HCEC 1CT (cell line): ENCODE measurements around the gene PIP5KL1.

Experiments used
- DNase-seq: peaks from one replicate; pipeline ENCODE4 v3.0.0-alpha.2; 2017

Gene PIP5KL1

DNA sequence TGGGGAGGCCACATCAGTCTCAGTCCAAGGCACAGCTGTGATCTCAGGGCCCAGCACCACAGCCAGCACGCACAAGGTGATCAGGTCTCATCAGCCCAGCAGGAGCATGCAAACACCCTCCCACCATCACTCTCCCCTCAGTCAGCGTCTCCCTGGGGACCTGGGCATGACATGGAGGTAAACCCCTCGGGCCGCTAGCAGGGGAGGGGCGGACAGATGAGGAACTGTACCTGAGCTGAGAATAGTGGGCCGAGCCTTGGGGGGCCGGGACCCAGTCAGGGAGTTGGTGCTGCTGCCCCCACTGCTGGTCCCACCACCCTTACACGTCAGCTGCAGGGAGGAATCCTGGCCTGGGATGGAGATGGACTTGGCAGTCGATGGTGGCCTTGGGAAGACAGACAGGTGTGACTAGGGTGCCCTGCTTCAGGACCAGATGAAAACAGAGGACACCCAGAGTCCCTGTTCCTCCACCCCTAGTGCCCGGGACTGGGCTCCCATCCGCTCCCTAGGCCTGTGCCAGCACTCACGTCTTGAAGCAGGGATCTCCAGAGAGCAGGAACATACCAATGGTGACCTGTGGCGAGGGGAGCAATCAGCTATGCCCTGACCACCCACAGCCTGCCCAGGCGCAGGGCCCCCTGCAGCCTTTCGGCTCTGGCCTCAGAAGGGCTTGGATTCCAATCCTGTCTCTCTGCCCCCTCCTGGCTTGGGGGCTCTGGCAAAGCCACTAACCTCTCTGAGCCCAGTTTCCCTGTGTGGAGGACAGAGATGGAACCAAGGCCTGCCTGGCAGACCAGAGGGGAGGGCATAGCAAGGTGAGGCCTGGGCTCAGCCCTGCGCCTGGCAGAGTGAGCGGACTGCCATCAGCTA, 17.5 kb upstream of the PIP5KL1 start:
- no peak for DNase-seq

DNA sequence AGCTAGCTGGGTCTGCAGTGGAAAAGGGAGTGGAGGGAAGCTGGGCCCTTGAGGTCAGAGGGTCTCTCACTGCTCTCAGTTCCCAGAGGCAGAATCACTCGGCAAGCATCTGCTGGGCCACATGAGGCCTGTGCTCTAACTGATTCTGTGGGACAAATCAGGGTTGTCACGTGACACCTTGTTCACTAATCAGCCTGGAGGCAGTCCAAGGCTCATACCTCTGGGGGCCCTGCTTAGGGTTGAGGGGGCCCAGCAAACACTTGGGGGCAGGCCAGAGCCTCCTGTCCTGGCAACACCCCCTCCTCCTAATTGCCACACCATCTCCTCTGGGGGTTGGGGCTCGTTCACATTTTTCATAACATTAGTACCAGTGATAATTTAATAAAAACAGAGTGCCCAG, 16.2 kb upstream of the PIP5KL1 start:
- no peak for DNase-seq

DNA sequence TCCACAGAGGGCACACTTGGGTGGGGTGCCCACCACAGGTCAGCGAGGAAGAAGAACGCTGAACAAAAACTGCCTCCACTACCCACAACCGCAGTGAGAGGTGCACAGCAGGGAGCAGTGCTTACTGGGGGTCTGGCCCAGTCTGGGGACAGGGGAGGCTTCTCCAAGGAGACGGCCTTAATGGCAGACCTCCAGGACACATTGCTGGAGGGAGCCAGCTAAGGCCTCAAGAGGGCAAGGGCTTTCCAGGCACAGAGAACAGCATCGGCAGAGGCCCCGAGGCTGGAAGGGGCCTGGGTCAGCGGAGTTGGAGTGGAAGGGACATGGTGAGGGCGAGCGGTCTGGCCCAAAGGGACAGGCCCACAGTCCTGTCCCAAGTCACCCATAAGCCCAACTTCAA, 15.4 kb upstream of the PIP5KL1 start:
- no peak for DNase-seq

DNA sequence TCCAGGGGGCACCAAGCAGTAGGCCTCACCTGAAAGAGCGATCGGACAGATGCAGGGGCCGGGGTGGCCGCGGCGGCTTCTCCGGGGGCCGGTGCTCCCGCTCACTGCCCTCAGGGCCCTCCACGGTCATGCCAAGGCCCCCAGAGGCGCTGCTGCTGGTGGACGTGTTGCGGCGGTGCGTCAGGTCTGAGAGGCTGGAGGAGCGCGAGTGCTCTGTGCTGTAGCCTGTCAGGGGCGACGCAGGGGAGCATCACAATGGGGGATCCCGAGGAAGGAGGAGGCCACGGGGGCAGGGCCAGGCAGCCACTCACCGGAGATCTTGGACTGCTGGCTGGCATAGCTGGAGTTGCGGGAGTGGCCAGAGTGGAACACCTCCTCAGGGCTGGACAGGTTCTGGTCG, 14.8 kb upstream of the PIP5KL1 start:
- no peak for DNase-seq

DNA sequence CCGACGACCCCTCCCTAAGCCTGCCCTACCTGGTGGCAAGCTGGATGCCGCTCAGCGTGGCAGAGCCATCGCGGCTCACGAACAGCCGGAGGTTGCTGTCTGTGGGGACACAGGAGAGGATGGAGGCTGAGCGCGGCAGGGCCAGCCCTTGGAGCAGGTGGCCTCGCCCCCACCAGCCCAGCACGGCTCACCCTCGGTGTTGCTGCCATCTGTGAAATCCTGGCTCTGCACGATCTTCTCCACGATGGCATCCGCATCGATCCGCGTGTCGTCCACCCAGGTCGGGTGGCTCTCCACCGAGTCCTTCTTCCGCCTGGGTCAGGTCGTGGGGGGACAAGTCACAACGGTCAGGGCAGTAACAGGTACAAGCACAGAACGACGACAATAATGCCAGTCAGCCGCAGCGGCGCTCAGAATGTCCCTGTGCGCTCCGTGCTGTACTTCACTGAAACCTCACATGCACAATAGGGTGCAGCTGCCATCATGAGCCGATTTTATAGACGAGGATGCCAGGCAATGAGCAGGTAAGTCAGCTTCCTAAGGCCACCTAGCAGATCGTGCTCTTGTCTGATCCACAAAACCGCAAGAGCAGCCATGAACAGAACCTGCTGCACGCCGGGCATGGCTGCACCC, 14.1 kb upstream of the PIP5KL1 start:
- DNase-seq: no peak

DNA sequence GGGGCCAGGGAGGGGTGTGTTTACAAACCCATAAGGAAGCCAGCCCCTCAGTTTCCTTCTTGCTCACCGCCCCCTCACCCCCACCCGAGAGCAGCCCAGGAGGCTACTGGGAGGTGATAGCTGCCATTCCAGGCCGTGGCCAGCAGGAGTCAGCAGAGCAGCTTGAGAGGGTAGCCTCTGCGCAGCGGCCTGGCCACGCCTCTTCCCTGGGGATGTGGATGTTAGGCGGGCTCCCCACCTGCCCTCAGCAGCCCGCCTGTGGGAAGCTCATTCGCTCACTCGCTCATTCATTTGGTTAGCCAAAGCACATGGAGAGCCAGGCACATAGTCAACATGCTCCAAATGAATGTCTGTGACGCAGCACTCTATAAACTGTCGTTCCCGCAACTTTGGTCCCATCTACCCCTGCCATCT, 13.2 kb upstream of the PIP5KL1 start:
- peak; percentile 61 for DNase-seq

DNA sequence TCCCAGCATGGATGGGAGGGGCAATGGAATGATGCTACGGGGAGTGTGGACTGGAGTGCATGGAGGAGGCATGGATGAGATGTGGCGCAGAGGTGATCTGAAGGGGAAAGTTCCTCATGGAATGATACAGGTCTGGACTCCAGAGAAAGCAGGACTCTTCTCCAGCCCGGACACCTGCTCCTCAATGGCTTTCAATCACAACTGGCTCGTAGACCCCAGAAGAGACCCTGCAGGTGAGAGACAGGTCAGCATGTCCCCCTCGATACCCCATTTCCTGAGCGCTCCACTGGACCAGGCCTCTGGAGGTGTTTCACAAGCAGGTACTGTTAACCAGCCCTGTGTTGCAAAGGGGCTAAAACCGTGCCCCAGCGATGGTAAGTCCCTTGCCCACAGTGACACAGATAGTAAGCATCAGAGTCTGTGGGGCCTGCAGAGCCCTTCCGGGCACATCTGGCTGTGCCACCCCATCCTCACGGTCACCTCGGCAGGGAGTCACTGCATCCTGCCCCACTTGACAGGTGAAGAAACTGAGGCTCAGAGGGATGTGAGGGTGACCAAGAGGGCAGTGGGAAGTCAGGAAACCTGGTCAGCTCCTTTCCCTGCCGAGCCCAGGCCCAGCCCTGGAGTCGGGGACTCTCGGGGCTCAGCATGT, 12.6 kb upstream of the PIP5KL1 start:
- DNase-seq: no peak

DNA sequence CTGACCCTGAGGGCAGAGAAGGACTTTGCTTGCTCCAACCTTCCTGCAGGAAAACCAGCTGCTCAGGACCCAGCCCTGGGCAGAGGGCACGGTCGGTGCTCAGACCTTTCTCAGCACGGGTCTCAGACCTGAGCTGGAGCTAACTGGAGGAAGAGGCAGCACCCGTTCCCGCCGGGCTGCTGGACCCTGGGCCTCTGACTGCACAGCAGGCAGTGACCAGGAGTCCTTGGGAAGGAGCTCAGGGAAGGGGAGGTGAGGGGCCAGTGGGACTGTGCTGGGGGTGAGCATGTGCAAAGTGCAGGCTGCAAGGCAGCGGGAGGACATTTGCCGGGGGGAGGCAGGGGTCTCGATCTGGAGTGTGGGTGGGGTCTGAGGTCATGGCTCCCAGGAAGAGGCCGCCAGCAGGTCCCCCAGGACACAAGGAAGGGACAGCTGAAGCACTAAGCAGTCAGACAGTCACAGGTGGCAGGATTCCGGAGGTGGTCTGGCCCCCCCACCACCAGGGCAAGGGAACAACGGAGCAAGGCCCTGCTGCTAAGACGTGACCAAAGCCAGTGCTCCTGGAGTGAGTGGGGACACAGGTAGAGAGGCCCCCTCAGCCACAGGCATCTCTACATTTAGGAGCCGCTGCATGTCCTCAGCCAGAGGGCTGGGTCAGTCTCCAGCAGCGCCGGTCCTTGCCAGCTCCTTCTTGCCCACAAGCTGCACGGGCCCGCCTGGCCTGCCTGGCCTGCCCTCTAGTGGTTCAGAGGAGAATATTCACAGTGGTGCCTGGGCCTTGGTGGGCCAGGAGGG, 11.8 kb upstream of the PIP5KL1 start:
- DNase-seq: peak; percentile 59

DNA sequence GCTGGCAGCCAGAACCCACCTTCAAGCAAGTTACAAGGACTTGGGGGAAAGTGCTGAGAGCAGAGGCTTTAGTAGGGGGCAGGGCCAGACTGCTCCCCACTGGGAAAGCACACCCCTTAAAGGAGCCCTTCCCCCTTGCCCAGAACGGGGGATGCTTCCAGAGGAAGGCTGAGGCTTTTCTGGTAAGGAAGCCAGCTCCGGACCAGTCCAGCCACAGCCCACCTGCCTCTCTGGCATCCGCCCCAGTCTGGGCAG, 11.3 kb upstream of the PIP5KL1 start:
- DNase-seq: no peak

DNA sequence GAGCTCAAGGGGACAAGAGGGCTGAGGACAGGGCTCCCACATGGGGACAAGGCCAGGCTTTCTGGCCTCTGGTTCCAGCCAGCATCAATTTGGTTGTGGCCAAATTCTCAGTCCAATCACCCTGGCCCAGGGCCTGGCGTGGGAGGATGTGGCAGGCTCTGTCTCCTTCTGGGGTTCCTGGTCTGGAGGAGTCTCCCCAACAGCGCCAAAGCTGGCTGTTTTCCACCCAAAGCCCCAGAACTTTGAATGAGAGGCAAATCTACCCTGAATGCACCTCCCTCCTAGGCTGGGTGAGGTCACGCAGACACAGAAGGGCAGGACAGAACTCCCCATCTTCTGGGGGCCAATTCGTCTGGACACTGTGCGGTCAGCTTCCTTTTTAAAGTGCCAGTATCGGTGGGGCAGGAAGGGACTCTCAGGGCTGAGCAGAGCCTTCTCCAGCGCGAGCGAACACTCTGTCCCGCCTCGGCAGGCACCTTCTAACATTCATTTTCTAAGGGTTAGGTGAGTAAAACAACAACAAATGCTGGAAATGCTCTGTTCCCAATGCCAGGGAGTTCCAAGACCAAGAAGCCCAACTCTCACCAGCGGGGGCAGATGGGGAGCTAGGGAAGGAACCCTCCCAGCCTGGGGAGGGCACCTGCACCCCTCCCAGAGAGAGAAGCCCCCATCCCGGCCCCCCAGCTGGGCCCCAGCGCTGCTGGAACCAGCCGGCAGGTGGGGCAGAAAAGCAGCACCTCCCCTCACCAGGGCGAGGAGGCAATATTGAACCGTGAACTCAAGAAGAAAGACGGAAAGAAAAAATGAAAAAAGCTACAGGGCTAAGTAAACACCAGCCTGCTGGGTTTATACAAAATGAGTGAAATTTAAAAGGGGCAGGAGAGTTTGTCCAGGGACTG, 10.7 kb upstream of the PIP5KL1 start:
- no peak for DNase-seq

DNA sequence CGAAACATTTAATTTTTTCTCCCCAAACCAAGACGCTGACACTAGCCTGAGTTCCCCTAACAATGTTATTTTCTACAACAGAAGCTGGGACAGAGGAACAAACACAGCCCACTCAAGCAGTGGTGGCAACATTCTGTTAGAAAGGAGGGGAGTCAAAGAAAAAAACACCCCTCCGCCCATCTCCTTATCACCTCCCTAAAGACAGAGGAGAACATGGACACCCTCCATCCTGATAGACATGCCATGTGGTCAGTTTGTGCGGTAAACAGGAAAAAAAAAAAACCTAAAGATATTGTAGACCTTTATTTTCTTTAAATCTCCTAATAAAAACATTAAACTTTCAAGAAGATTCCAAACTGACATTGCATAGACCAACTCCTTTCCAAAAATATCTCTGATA, 10.0 kb upstream of the PIP5KL1 start:
- no peak for DNase-seq

DNA sequence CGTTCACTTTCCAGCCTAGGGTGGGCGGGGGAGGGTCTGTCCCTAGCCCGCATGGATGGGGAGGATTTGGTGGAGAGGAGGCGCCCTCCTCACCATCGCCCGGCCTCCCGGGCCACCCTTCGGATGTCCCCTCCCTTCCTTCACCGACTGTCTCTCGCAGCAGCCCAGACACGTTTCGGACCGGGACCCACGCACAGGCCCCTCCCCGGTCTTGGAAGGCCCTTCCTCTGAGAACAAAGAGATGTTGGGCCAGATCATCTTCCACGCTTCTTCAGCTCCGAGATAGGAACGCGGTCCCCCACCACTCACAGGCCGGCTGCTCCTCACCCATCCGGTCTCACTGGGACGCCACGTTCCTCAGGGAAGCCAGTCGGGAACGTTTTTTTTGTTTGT, 7.7 kb upstream of the PIP5KL1 start:
- DNase-seq: no peak

DNA sequence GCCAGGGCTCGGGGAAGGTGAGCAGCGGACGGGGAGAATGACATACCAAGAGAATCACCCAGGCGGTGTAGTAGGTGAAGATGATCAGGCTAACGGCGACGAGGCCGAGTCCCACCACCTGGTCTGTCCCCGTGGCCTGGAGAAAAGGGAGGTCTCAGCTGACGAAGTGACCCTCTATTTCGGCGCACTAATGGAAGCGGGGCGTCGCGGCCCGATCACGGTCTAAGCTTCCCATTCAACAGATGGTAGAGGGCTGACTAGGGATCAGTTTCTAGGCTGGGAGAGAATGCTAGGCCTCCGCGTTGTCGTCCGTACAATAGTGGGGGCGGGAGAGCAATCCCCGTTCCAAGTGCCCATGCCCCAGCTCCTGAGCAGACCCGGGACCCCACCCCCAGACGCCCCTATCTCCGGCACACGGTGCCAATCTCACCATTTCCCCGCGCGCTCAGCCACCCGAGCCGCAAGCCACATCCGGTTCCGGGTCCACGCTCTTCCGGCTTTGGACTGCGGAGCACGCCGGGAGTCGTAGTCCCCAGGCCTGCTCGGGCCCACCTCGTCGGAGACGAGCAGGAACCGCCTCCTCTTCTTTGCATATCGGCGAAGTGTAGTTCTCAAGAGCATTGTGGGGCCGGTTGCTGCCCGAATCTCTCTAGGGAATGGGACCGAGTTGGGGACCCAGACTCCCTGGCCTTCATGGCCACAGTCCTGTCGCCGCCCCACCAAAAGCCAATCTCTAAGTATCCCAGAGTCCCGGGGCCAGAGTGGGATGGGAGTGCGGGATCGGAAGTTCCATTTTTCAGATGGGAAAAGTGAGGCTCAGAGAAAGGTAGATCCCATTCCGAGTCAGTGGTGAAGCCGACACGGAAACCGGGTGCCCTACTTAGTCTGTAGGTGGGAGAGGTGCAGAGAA, 7.1 kb upstream of the PIP5KL1 start, which contains the start of gene DPM2:
DPM2 (minus strand) TSS at position 467 of the 910 bp plus-strand sequence; CDS start at position 433, 34 bp downstream.
- DNase-seq: peak; percentile 86

DNA sequence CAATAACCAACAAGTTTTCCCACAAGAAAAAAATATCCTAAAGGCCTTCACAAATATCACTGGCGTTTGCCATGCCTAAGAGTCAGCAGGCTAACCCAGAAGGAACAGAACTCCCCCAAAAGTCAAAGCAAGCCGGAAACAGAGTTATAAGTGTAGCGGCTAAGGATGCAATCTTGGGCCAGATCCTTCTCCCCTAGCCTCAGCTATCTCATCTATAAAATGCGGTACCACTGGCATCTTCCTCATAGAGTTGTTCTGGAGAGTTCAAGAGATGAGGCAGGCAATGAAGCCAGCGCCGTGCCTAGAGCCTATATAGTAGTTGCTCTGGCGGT, 6.4 kb upstream of the PIP5KL1 start:
- DNase-seq: no peak

DNA sequence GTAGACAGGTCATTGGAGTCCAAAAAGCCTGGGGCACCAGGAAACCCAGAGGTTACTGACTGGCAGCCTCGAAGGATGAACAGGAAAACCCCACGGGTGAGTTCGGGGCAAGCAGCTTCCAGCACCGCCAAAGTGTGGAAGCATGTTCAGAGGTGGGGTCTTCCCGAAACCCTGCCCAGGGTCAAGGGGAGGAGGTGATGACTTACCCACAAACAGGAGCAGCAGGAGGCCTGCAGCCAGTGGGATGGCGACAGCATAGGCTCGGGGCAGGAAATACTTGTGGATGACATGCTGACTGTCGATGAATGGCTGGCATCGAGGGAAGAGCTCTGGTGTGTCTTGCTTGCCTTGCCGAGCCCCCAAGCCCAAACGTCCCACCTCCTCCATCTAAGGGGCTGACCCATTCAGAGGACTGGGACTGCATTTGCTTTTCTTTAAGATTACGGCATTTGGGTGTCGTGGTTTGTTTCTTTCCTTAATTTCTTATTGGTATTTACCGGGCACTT, 5.8 kb upstream of the PIP5KL1 start:
- DNase-seq: no peak

DNA sequence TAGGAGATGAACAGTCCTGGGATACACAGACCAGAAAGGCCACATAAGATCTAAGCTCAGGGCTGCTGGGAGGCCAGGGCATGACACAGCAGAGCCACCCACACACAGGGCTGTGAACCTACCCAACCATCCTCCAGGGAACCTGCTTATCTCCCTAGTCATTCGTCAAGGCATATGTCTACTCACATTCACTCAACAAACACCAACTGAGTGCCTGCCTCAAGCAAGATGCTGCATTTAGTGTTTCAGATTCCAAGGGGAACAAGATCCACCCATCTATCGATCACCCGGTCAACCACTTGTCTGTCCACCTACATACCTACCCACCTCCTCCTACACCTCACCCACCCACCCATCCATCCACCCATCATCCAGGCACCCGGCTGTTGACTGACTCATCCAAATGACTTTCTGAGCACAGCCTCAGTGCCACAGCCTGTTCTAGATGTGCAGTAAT, 5.2 kb upstream of the PIP5KL1 start:
- DNase-seq: no peak

DNA sequence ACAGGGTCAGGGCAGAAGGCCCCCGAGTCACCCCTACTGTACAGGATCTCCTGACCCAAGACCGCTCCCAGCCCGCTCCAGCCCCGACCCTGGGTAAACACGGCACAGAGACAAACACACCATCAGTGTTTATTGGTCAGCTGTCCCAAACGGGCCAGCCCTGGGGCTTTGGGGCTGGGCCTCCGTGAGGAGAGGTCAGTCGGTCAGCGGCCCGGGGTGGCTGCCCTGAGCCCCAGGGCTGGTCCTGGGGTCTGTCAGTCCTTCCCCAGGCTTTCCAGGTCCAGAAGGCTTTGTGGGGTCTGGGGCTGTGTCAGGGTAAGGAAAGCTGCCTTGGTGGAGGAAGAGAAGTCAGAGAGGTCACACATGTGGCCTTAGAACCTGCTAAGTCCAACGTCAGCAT, 4.4 kb upstream of the PIP5KL1 start:
- DNase-seq: no peak

DNA sequence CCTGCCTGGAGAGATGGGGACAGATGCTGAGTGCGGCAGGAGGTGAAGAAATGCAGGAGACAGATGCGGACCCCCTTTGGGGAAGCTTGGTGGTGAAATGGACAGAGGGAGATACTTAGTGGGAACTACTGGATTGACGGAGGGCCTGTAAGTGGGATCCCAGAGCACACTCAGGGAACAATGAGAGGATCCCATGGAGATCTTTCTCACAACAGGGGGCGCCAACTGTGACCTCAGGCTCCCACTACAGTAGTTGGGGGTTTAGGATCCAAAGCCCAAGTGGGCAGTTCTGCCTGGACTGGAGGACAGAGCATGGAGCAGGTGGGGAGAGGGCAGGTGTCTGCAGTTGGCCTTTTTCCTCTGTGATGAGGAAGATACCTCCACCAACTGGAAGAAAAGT, 3.7 kb upstream of the PIP5KL1 start:
- no peak for DNase-seq

DNA sequence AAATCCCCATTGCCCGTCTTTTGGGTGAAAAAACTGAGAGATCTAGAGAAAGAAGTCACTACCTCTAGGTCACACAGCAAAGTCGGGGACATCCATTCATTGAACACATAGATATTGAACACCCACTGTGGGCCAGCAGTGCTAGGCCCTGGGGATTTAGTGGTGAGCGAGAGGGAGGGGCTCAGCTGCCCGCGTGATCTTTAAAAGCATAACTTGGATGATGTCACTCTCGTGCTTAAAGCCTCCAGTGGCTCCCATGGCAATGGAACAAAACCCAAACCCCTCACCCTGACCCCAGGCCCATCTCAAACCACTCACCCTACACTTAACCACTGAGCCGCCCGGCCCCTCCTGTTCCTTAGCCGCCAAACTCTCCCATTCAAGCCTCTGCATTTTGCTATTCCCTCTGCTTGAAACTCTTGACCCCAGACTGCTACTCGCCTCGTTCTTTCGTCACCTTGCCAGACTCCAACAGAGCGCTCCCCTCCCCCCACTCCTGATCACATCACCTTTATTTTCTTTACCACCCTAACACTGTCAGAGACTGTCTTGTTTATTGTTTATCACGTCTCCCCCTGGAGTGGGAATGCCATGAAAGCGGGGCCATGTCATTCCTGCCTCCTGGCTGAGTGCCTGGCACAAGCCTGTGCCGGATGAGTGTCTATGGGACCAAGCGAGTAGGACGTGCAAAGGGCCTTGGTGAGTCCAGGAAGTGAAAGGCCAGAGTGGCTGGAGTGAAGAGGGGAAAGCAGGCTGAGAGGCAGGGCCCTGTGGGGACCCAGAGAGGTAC, 710 bp upstream of the PIP5KL1 start:
- DNase-seq: peak; percentile 67

DNA sequence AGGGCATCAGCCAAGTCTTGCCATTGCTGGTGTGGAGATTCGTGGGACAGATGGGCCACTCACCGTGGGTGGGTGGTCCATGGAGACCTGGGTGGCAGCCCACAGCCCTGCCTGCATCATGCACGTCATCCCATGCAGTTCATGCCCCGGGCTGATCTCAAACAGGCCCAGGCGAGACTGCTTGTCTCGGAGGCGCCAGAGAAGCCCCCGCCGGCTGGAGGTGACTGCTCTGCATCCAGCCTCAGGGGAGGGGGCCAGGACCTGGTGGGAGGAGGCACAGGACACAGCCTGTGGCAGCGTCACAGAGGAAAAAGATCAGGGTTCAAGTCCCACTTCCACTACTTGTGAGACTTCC, 975 bp downstream of the PIP5KL1 start:
- DNase-seq: no peak
